Measurements from ENCODE around the gene FBXW4.

- TF ChIP-seq CTCF (IDR thresholded peaks at IDR 0.05) (no peak), POLR2A (IDR thresholded peaks at IDR 0.05) (no peak)
These were observed 107.0 kb downstream of the FBXW4 start, which contains the start of the genes DPCD and POLL for GRCh38 chr10:101587725-101588653.

Measured in prostate gland (tissue), 2 donors.